PC-9 (cell line): ENCODE data around the gene TUSC2. TPM values are rescaled to one million over a fixed set of nuclear protein-coding genes. Genes with fewer than 3 reads are reported as not detected.

Experiments used
- BruUV-seq: library from RNA; stranded (reverse); fragments of 400-500 nt; replicated peaks from 2 replicates; lab custom pipeline; 2021; lab: Mats Ljungman, UMichigan
- CTCF ChIA-PET: fragments of 300-600 bp; sonication (Branson Sonifier 250); formaldehyde crosslinking; loops from one replicate; lab custom pipeline; 2022; ENCODE audit warnings: antibody characterized with exemption; lab: Charles Lee
- POLR2A ChIA-PET: fragments of 300-600 bp; sonication (Branson Sonifier 250); formaldehyde crosslinking; loops from one replicate; lab custom pipeline; 2022; ENCODE audit warnings: antibody characterized with exemption; ENCODE audit not compliant: unreplicated experiment; lab: Charles Lee
- DNase-seq, 2 experiments: peaks; one replicate each; pipeline versions ENCODE4 v3.0.0 to v3.0.0-alpha.2; 2015 to 2022; ENCODE audit warnings: mixed read lengths in 1 of 2
- H2AFZ ChIP-seq: fragments of 200-600 bp; sonication (generic); 2 replicates; pipeline ENCODE4 v1.8.1; 2017; ENCODE audit warnings: antibody characterized with exemption
- H3F3A ChIP-seq: fragments of 200-600 bp; sonication (generic); 2 replicates; pipeline ENCODE4 v1.8.1; 2017; ENCODE audit warnings: antibody characterized with exemption, mild to moderate bottlenecking, low read depth; ENCODE audit not compliant: insufficient read depth
- H3K27ac ChIP-seq: fragments of 200-600 bp; sonication (generic); 2 replicates; pipeline ENCODE4 v1.6.1; 2016; ENCODE audit warnings: mixed run types
- H3K27me3 ChIP-seq: fragments of 200-600 bp; sonication (generic); 2 replicates; pipeline ENCODE4 v1.6.1; 2016; ENCODE audit warnings: low read depth, mixed run types; ENCODE audit not compliant: insufficient read depth
- H3K36me3 ChIP-seq: fragments of 200-600 bp; sonication (generic); 2 replicates; pipeline ENCODE4 v1.6.1; 2016; ENCODE audit warnings: low read depth, mixed run types
- H3K4me1 ChIP-seq: fragments of 200-600 bp; sonication (generic); replicated peaks from 2 replicates; pipeline ENCODE4 v1.6.1; 2016; ENCODE audit warnings: mixed run types; ENCODE audit not compliant: insufficient read depth
- H3K4me2 ChIP-seq: fragments of 200-600 bp; sonication (generic); 2 replicates; pipeline ENCODE4 v1.6.1; 2017; ENCODE audit warnings: mixed run types
- H3K4me3 ChIP-seq: fragments of 200-600 bp; sonication (generic); 2 replicates; pipeline ENCODE4 v1.6.1; 2016; ENCODE audit warnings: mixed run types
- H3K79me2 ChIP-seq: fragments of 200-600 bp; sonication (generic); 2 replicates; pipeline ENCODE4 v1.6.1; 2017; ENCODE audit warnings: low read depth, mixed run types
- H3K9me2 ChIP-seq: fragments of 200-600 bp; sonication (generic); 2 replicates; pipeline ENCODE4 v1.8.1; 2017; ENCODE audit warnings: mild to moderate bottlenecking; ENCODE audit not compliant: insufficient read depth
- H3K9me3 ChIP-seq: fragments of 200-600 bp; sonication (generic); 2 replicates; pipeline ENCODE4 v1.8.1; 2016; ENCODE audit warnings: low read depth; ENCODE audit not compliant: insufficient read depth
- H4K20me1 ChIP-seq: fragments of 200-600 bp; sonication (generic); 2 replicates; pipeline ENCODE4 v1.8.1; 2017; ENCODE audit not compliant: insufficient read depth
- CTCF ChIP-seq: fragments of 200-600 bp; sonication (generic); conservative IDR thresholded peaks from 2 replicates; pipeline ENCODE4 v1.6.1; 2017; ENCODE audit warnings: mixed run types, antibody characterized with exemption, mild to moderate bottlenecking, moderate library complexity
- EZH2 ChIP-seq: fragments of 200-600 bp; sonication (generic); IDR thresholded peaks from 2 replicates; pipeline ENCODE4 v1.8.0; 2017; ENCODE audit warnings: antibody characterized with exemption, low read depth
- intact Hi-C: fragments of 100-400 bp; cut with micrococcal nuclease; formaldehyde crosslinking; loops from one replicate; pipeline ENCODE4 v1.10.0; 2022; ENCODE audit not compliant: unreplicated experiment
- total RNA-seq: library from RNA; stranded (reverse); gene quantifications from 2 replicates; pipeline ENCODE4 v1.2.3, GENCODE V29; 2021

TUSC2 gene
- total RNA-seq, 1 experiment from 2014 or later, result 24.7 TPM

DNA sequence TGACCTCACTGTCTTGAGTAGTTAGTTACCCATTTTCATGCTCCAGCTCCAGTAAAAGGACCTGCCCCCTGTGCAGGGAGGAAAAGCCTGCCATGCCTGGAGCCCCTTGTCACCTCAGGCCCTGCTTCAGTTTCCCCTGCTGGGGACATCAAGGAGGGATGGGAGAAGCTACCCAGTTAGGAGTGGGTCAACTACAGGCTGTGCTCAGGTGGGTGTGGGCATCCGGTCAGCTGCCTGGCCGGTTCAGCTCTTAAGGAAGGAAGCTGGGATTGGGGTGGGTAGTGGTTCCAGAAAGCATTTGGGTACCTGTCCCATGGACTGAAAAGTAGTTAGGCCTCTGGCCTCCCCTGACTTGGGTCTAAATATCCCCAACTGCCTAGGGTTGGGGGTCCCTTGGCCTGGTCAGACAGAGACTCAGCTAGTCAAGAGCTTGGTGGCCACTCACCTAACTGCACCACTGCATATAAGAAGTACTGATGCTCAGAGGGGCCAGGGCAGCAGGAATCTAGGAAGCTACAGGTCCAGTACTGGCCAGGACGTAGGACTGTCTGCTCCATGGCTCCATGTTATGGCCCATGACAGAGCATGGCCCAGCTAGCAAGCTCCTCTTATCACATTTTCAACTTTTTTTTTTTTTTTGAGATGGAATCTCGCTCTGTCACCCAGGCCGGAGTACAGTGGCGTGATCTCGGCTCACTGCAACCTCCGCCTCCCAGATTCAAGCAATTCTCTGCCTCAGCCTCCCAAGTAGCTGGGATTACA, 48.6 kb downstream of the TUSC2 start:
- no peaks in the 10 kb centered on the region for H3K4me1 ChIP-seq
- H3K27ac ChIP-seq, result no peak overlapping the region
- H3K9me3 ChIP-seq, result no peaks in the 10 kb centered on the region
- H3F3A ChIP-seq, result no peaks in the 10 kb centered on the region
- H3K9me2 ChIP-seq, result no peaks in the 10 kb centered on the region
- POLR2A ChIA-PET, result interaction anchor here (0.6 kb wide), 1 partner anchor 38 kb away, joined by 3 read pairs; no protein-coding TSS in a partner anchor
- no peaks in the 10 kb centered on the region for H3K79me2 ChIP-seq
- H2AFZ ChIP-seq, result no peak overlapping the region
- H4K20me1 ChIP-seq, result no peaks in the 10 kb centered on the region
- no peak overlapping the region for H3K4me2 ChIP-seq
- BruUV-seq, result no TSS peak
- no peaks in the 10 kb centered on the region for H3K27me3 ChIP-seq
- H3K4me3 ChIP-seq, result no peak overlapping the region
- CTCF ChIA-PET, result interaction anchor here (0.6 kb wide), 1 partner anchor 34 kb away, joined by 6 read pairs; no protein-coding TSS in a partner anchor
- TF ChIP-seq EZH2 (no peak), CTCF (no peak)
- H3K36me3 ChIP-seq, result no peaks in the 10 kb centered on the region
- DNase-seq, result no peak
- intact Hi-C loops, result no loop called here

DNA sequence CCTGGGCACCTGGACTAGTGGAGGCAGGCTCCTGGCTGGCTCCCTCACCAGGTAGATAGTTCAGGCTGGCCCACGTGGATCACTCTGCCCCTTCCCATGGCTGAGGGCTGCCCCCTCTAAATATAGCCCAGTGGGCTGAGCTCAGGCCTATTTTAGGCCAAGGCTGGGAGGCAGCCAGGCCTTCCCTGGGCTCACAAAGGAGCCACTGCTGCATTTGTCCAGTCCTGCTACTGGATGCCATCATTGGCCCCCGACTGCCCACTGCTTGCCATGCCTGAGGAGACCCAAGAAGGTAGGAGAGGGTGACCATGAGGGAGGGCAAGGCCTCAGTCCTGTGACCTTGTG, 49.2 kb downstream of the TUSC2 start, which contains the start of gene LSMEM2:
LSMEM2 (plus strand) TSS at position 208 of the 345 bp plus-strand sequence; CDS start at position 235, 27 bp downstream.
- Histone ChIP-seq H3F3A (no peaks in the 10 kb centered on the region), H4K20me1 (no peaks in the 10 kb centered on the region), H2AFZ (no peak within 1 kb of the TSS), H3K4me2 (no peak within 1 kb of the TSS), H3K36me3 (no peaks in the 10 kb centered on the region), H3K27me3 (no peaks in the 10 kb centered on the region), H3K27ac (no peak within 1 kb of the TSS), H3K9me3 (no peaks in the 10 kb centered on the region), H3K79me2 (no peaks in the 10 kb centered on the region), H3K4me1 (no peaks in the 10 kb centered on the region), H3K4me3 (no peak within 1 kb of the TSS), H3K9me2 (no peaks in the 10 kb centered on the region)
- DNase-seq, result no peak
- POLR2A ChIA-PET, result interaction anchor here (0.6 kb wide), 1 partner anchor 38 kb away, joined by 3 read pairs; no protein-coding TSS in a partner anchor
- TF ChIP-seq EZH2 (no peak), CTCF (no peak)
- intact Hi-C loops, result no loop called here
- CTCF ChIA-PET, result no interaction called here
- no TSS peak for BruUV-seq

DNA sequence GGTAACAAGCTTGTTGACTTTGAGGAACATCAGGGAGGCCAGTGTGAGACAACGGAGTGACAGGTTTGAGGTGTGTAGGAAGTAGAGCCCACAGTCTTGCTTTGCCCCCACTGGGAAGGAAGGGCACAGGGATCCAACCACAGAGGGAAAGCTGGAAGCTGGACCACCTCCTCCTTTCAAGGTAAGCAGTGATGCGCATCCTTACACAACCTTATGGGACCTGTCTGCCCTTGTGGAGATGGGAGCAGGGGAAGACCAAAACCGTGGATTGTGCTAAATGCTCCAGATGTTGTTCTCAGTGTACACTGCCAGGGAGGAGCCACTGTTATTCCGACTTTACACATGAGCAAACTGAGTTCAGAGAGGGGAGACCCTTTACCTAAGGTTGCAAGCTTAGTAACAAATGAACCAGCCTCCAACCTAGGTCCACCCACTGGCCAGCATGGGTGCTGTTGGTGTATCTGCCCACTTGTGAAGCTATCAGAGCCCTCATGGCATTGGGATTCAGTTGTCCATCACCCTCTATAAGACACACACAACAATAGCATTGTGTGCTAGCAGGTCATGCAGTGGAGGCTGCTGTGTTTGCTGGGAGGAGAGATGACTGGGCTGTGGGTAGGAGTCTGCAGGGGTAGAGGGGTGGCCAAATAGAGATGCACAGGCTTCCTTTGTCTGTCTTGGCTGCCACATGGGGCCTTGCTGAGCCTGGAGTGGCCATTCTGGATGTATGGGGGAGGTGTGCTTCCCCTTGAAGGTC, 49.7 kb downstream of the TUSC2 start:
- BruUV-seq, result no TSS peak

More for the DNA sequence above, 49.7 kb downstream of the TUSC2 start:
- Histone ChIP-seq H3K27ac (no peak overlapping the region), H3K27me3 (no peaks in the 10 kb centered on the region), H3K9me2 (no peaks in the 10 kb centered on the region), H3K79me2 (no peaks in the 10 kb centered on the region), H3K4me2 (no peak overlapping the region), H4K20me1 (no peaks in the 10 kb centered on the region), H3K9me3 (no peaks in the 10 kb centered on the region), H2AFZ (no peak overlapping the region), H3K4me3 (no peak overlapping the region), H3K4me1 (no peaks in the 10 kb centered on the region), H3F3A (no peaks in the 10 kb centered on the region), H3K36me3 (no peaks in the 10 kb centered on the region)
- CTCF ChIA-PET, result interaction anchor here (0.6 kb wide), 1 partner anchor 21 kb away, joined by 4 read pairs; no protein-coding TSS in a partner anchor
- POLR2A ChIA-PET, result no interaction called here
- intact Hi-C loops, result no loop called here
- TF ChIP-seq EZH2 (no peak), CTCF (no peak)
- DNase-seq, result no peak
